ENCODE measurements around the gene PNCK. TPM values are rescaled to one million over a fixed set of nuclear protein-coding genes. Genes with fewer than 3 reads are reported as not detected.

The PNCK gene
- total and polyA plus RNA-seq, 9 donors = 0.93 to 10.6 (median 3.5) TPM

DNA sequence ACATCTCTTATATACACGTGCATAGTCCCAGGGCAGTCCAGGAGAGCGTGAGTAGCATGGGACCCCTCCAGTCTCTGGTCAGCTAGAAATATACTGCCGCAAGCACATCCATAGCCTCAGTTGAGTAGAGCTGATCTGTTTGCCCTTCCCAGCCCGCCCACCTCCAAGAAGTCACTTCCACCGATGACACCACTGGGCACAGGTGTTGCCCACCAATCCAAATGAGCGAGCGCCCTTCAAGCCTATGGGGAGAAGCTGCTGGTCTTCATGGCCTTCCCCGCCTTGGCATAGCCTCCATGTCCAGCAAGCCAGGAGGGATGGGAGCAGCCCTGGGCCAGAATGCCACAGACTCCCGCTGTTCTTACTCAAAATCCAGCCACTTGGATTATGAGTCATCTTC lies 16.5 kb downstream of the PNCK start:
- 84% methylated on average over 9 of the region's 9 CpGs for WGBS (ENCODE audit: insufficient coverage)
- H3K4me3 ChIP-seq (ENCODE audit: low read length) = no peak overlapping the region

DNA sequence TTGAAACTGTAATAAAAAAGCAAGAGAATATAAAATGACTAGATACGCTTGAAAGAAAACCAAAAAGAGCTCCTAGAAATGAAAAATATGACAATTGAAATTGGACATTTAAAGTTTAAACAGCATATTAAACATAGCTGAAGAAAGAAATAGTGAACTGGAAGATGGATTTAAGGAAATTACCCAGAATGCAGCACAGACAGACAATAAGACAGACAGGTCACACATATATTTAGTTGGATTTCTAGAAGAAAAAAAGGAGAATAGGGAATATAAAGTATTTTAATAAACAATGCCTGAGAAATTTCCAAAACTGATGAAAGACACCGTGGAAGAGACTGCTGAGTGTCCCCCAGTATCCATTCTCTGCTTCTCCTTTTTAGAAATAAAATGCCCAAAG lies 20.1 kb downstream of the PNCK start:
- WGBS (ENCODE audit: insufficient coverage) = no CpG with 5 or more reads among the region's 2 CpGs
- no peak overlapping the region for H3K27ac ChIP-seq (ENCODE audit: low read length)
- H3K9me3 ChIP-seq (replicated peaks; ENCODE audit: control insufficient read depth, low read depth, low read length) = no peaks in the 10 kb centered on the region

More for the DNA sequence above, 16.5 kb downstream of the PNCK start:
- no peak for DNase-seq
- Histone ChIP-seq H3K9me3 (replicated peaks; ENCODE audit: control insufficient read depth, low read depth, low read length) (no peaks in the 10 kb centered on the region), H3K27ac (ENCODE audit: low read length) (no peak overlapping the region), H3K36me3 (ENCODE audit: control insufficient read depth, insufficient read depth, low read length) (no peaks in the 10 kb centered on the region), H3K4me1 (ENCODE audit: control insufficient read depth, insufficient read depth, low read length) (no peaks in the 10 kb centered on the region), H3K27me3 (ENCODE audit: control insufficient read depth, insufficient read depth, low read length) (peaks cover 10% of the 10 kb centered on the region)

DNA sequence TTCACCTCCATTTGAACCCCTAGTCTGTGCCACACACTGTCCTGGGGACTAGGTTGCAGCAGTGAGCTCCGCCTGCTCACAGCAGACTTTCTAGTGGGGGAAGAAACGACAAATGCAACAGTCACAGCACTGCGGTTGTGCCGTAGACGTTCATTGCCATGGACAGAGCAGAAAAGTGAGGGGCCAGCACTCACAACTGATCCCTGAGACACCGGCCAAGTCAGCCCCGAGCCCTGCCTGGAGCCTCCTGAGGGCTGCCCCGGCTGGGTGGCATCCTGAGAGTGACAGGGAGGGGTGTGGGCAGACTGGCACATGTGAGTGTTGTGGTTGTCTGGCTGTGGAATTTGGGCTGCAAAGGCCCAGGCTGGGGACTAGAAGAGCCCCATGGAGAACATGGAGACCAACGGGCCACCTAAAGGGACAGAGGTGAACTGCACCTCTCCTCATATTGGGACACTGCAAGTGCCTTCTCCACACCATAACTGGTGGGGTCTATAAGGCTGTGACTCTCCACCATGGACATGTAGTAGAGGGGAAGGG lies 22.0 kb downstream of the PNCK start:
- H3K27ac ChIP-seq (ENCODE audit: low read length) = no peak overlapping the region
- 83% methylated on average over 9 of the region's 9 CpGs for WGBS (ENCODE audit: insufficient coverage)
- H3K9me3 ChIP-seq (replicated peaks; ENCODE audit: control insufficient read depth, low read depth, low read length) = no peaks in the 10 kb centered on the region
- no peak for DNase-seq
- peaks cover 8% of the 10 kb centered on the region for H3K4me1 ChIP-seq (ENCODE audit: control insufficient read depth, insufficient read depth, low read length)
- no peak overlapping the region for H3K4me3 ChIP-seq (ENCODE audit: low read length)
- no peaks in the 10 kb centered on the region for H3K36me3 ChIP-seq (ENCODE audit: control insufficient read depth, insufficient read depth, low read length)
- peaks cover 31% of the 10 kb centered on the region for H3K27me3 ChIP-seq (ENCODE audit: control insufficient read depth, insufficient read depth, low read length)

More for the DNA sequence above, 20.1 kb downstream of the PNCK start:
- no peak overlapping the region for H3K4me3 ChIP-seq (ENCODE audit: low read length)
- DNase-seq = no peak
- no peaks in the 10 kb centered on the region for H3K36me3 ChIP-seq (ENCODE audit: control insufficient read depth, insufficient read depth, low read length)
- H3K4me1 ChIP-seq (ENCODE audit: control insufficient read depth, insufficient read depth, low read length) = no peaks in the 10 kb centered on the region
- peaks cover 16% of the 10 kb centered on the region for H3K27me3 ChIP-seq (ENCODE audit: control insufficient read depth, insufficient read depth, low read length)

DNA sequence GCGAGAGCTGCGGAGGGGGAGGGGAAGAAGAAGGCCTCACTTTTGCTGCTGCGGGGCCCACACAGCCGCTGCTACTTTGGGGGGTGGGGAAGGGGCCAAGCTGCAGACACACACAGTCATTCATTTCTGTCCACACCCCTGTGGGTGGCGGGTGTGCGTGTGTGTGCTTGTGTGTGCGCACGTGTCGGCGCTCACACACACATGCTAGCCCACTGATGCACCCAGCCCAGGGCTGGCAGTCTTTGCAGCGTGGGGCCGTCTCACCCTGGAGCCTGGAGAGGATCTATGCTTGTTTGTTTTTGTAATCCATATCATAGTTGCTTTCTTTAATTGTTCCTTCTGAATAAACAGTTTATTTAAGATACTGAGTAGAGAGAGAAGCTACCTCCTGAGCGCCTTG lies 22.7 kb downstream of the PNCK start:
- no CpG with 5 or more reads among the region's 13 CpGs for WGBS (ENCODE audit: insufficient coverage)
- Histone ChIP-seq H3K4me1 (ENCODE audit: control insufficient read depth, insufficient read depth, low read length) (peaks cover 9% of the 10 kb centered on the region), H3K4me3 (ENCODE audit: low read length) (no peak overlapping the region), H3K9me3 (replicated peaks; ENCODE audit: control insufficient read depth, low read depth, low read length) (no peaks in the 10 kb centered on the region), H3K36me3 (ENCODE audit: control insufficient read depth, insufficient read depth, low read length) (no peaks in the 10 kb centered on the region), H3K27me3 (ENCODE audit: control insufficient read depth, insufficient read depth, low read length) (peaks cover 37% of the 10 kb centered on the region), H3K27ac (ENCODE audit: low read length) (no peak overlapping the region)
- DNase-seq = no peak

DNA sequence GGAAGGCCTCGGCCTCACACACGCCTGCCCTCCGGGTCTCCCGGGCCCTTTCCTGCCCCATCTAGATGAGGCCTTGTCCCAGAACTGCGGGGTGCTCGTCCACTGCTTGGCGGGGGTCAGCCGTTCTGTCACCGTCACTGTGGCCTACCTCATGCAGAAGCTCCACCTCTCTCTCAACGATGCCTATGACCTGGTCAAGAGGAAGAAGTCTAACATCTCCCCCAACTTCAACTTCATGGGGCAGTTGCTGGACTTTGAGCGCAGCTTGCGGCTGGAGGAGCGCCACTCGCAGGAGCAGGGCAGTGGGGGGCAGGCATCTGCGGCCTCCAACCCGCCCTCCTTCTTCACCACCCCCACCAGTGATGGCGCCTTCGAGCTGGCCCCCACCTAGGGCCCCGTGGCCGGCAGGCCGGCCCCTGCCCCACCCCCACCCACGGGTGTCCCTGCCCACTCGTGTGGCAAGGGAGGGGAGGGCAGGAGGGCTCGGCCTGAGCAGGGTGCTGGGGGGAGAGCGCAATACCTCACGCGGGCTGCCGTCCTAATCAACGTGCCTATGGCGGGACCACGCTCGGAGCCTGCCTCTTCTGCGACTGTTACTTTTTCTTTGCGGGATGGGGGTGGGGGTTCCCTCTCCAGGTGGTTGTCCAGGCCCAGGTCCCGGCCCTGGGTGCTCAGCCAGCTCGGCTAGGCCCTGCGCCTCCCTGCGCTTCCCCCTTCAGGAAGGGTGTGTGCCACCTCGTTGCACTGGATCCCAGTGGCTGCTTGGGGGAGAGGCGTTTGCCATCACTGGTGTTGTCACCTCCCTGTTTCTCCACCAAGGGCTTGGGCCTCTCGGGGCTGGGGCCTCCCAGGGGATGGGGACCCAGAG lies 23.5 kb downstream of the PNCK start:
- DNase-seq = no peak
- H3K27ac ChIP-seq (ENCODE audit: low read length) = no peak overlapping the region
- H3K36me3 ChIP-seq (ENCODE audit: control insufficient read depth, insufficient read depth, low read length) = no peaks in the 10 kb centered on the region
- peaks cover 9% of the 10 kb centered on the region for H3K4me1 ChIP-seq (ENCODE audit: control insufficient read depth, insufficient read depth, low read length)
- 69% methylated on average over 26 of the region's 41 CpGs for WGBS (ENCODE audit: insufficient coverage)
- H3K9me3 ChIP-seq (replicated peaks; ENCODE audit: control insufficient read depth, low read depth, low read length) = no peaks in the 10 kb centered on the region
- H3K27me3 ChIP-seq (ENCODE audit: control insufficient read depth, insufficient read depth, low read length) = peaks cover 45% of the 10 kb centered on the region
- no peak overlapping the region for H3K4me3 ChIP-seq (ENCODE audit: low read length)

DNA sequence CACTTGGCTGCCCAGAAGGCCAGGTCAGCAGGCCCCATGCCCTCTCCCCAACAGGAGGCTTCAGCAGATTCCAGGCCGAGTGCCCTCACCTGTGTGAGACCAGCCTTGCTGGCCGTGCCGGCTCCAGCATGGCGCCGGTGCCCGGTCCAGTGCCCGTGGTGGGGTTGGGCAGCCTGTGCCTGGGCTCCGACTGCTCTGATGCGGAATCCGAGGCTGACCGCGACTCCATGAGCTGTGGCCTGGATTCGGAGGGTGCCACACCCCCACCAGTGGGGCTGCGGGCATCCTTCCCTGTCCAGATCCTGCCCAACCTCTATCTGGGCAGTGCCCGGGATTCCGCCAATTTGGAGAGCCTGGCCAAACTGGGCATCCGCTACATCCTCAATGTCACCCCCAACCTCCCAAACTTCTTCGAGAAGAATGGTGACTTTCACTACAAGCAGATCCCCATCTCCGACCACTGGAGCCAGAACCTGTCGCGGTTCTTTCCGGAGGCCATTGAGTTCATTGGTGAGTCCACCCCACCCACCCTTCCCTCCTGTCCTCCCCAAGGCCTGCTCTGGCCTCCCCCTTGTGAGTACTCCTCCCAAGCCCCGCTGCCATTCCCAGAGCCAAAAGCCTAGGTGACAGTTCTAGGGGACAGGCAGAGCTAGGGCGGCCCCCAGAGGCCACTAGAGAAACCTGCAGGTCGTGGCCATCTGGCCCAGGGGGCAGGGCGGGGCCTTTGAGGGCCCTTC lies 24.3 kb downstream of the PNCK start:
- 80% methylated on average over 26 of the region's 26 CpGs for WGBS (ENCODE audit: insufficient coverage)
- Histone ChIP-seq H3K36me3 (ENCODE audit: control insufficient read depth, insufficient read depth, low read length) (no peaks in the 10 kb centered on the region), H3K27ac (ENCODE audit: low read length) (no peak overlapping the region), H3K9me3 (replicated peaks; ENCODE audit: control insufficient read depth, low read depth, low read length) (no peaks in the 10 kb centered on the region), H3K4me3 (ENCODE audit: low read length) (no peak overlapping the region), H3K27me3 (ENCODE audit: control insufficient read depth, insufficient read depth, low read length) (peaks cover 51% of the 10 kb centered on the region), H3K4me1 (ENCODE audit: control insufficient read depth, insufficient read depth, low read length) (peaks cover 13% of the 10 kb centered on the region)
- DNase-seq = no peak

DNA sequence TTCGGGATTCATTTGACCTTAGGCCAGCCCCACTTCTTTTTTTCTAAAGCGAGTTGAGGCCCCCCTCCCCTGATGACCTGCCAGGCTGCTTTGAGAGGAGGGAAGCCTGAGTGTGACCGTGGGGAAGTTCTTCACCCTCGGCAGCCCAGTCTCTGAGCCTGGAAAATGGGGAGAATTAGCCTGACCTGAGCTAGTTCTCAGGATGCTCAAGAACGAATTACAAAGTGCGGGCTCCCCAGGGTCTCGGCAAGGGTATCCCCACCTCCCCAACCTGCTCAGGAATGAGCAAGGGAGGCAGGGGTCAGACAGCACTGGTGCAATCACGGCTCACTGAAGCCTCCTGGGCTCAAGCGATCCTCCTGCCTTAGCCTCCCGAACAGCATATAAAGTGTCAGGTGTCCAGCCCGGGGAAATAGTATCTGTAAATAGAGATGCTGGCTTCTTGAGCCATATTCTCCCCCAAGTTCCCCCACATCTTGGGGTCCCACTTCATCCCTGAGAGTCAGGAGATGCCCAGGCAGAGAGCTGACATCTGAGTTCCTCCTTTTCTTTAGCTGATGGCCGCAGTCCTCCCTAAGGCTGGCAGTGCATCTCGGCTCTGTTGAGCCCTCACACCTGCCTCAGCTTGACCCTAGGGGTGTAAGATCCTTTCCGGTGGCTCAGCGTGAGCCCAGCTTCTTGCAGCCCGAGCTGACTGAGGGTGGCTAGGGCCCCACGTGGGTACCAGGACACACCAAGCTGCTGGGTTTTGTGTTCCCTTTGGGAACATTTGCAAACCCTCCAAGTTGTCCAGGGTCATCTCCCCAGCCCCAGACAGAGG lies 25.0 kb downstream of the PNCK start:
- DNase-seq = no peak
- peaks cover 54% of the 10 kb centered on the region for H3K27me3 ChIP-seq (ENCODE audit: control insufficient read depth, insufficient read depth, low read length)

DNA sequence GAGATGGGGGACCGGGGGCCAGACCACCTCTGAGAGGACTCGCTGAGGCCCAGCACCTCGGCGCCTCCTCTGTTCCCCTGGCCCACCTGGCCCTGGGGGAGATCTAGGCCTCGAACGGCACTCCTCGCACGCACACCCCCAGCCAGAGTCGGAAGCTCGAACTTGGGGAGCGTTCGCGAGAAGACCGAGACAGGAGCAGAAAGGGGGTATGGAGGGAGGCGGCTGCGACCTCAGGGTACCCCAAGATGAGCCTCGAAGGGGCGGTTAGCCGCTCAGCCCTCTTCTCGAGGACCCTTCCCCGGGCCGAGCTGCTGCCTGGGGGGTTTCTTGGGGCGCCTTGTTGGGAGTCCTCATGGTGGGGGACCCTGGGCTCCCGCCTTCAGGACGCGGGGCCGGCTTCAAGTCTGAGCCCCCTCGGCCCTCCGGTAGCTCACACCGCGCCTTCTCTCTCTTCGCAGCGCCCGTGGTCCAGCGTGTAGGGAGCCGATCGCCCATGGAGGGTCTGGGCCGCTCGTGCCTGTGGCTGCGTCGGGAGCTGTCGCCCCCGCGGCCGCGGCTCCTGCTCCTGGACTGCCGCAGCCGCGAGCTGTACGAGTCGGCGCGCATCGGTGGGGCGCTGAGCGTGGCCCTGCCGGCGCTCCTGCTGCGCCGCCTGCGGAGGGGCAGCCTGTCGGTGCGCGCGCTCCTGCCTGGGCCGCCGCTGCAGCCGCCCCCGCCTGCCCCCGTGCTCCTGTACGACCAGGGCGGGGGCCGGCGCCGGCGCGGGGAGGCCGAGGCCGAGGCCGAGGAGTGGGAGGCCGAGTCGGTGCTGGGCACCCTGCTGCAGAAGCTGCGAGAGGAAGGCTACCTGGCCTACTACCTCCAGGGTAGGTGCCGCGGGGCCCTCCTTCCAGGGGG lies 25.9 kb downstream of the PNCK start:
- Histone ChIP-seq H3K36me3 (ENCODE audit: control insufficient read depth, insufficient read depth, low read length) (no peaks in the 10 kb centered on the region), H3K9me3 (replicated peaks; ENCODE audit: control insufficient read depth, low read depth, low read length) (no peaks in the 10 kb centered on the region), H3K27ac (ENCODE audit: low read length) (no peak overlapping the region), H3K4me1 (ENCODE audit: control insufficient read depth, insufficient read depth, low read length) (peaks cover 22% of the 10 kb centered on the region), H3K27me3 (ENCODE audit: control insufficient read depth, insufficient read depth, low read length) (peaks cover 62% of the 10 kb centered on the region), H3K4me3 (ENCODE audit: low read length) (no peak overlapping the region)
- 35% methylated on average over 78 of the region's 85 CpGs for WGBS (ENCODE audit: insufficient coverage)
- no peak for DNase-seq

More for the DNA sequence above, 25.0 kb downstream of the PNCK start:
- H3K4me3 ChIP-seq (ENCODE audit: low read length) = no peak overlapping the region
- H3K4me1 ChIP-seq (ENCODE audit: control insufficient read depth, insufficient read depth, low read length) = peaks cover 18% of the 10 kb centered on the region
- no peak overlapping the region for H3K27ac ChIP-seq (ENCODE audit: low read length)
- WGBS (ENCODE audit: insufficient coverage) = 75% methylated on average over 10 of the region's 17 CpGs
- no peaks in the 10 kb centered on the region for H3K36me3 ChIP-seq (ENCODE audit: control insufficient read depth, insufficient read depth, low read length)
- H3K9me3 ChIP-seq (replicated peaks; ENCODE audit: control insufficient read depth, low read depth, low read length) = no peaks in the 10 kb centered on the region

All from muscle of leg (tissue), 11 donors.